ENCODE measurements around the gene FANCI.

The FANCI gene

GRCh38 chr15:89353991-89354390 is 110.2 kb downstream of the FANCI start:
- TF ChIP-seq CTCF (IDR thresholded peaks at IDR 0.05; ENCODE audit: borderline replicate concordance, insufficient read depth, low read depth, low read length): no peak

GRCh38 chr15:89356634-89357298 is 113.0 kb downstream of the FANCI start:
- TF ChIP-seq CTCF (IDR thresholded peaks at IDR 0.05; ENCODE audit: borderline replicate concordance, insufficient read depth, low read depth, low read length): peak; percentile 37; the same call in 1 of the 2 replicates
- no peak overlapping the region for H3K4me3 ChIP-seq (ENCODE audit: low read depth, low read length)

More at GRCh38 chr15:89353991-89354390, 110.2 kb downstream of the FANCI start:
- H3K4me3 ChIP-seq (ENCODE audit: low read depth, low read length): no peak overlapping the region

GRCh38 chr15:89358435-89358754 is 114.6 kb downstream of the FANCI start:
- H3K4me3 ChIP-seq (ENCODE audit: low read depth, low read length): peak overlapping the region; percentile 48
- TF ChIP-seq CTCF (IDR thresholded peaks at IDR 0.05; ENCODE audit: borderline replicate concordance, insufficient read depth, low read depth, low read length): no peak

GRCh38 chr15:89358755-89359439 is 115.1 kb downstream of the FANCI start:
- TF ChIP-seq CTCF (IDR thresholded peaks at IDR 0.05; ENCODE audit: borderline replicate concordance, insufficient read depth, low read depth, low read length): peak; percentile 83
- peak overlapping the region; percentile 48 for H3K4me3 ChIP-seq (ENCODE audit: low read depth, low read length)

- no peak for TF ChIP-seq CTCF (IDR thresholded peaks at IDR 0.05; ENCODE audit: borderline replicate concordance, insufficient read depth, low read depth, low read length)
- no peak overlapping the region for H3K4me3 ChIP-seq (ENCODE audit: low read depth, low read length)
Observed at GRCh38 chr15:89359471-89360293, 115.9 kb downstream of the FANCI start.

- no peak for TF ChIP-seq CTCF (IDR thresholded peaks at IDR 0.05; ENCODE audit: borderline replicate concordance, insufficient read depth, low read depth, low read length)
- no peak overlapping the region for H3K4me3 ChIP-seq (ENCODE audit: low read depth, low read length)
Observed at GRCh38 chr15:89360294-89360971, 116.7 kb downstream of the FANCI start.

Measured in GM12875 (cell line).